ENCODE results near the gene WAPL.
"Not testable (repeated sequence)": the region's sequence is repeated elsewhere in the genome, so short reads cannot be mapped to it uniquely, and the experiment has no call there.

- not testable (repeated sequence) for TF ChIP-seq CTCF (IDR thresholded peaks at IDR 0.05; ENCODE audit: low read depth, low read length); MYC (IDR thresholded peaks at IDR 0.05; ENCODE audit: low read depth, low read length); POLR2A (IDR thresholded peaks at IDR 0.05; ENCODE audit: extremely low read depth, insufficient read length); MAX (IDR thresholded peaks at IDR 0.05; ENCODE audit: low read depth, low read length)
Observed at GRCh38 chr10:86389109-86389440, 132.5 kb downstream of the WAPL start.

Data from NB4 (cell line).